Calu3 (cell line): ENCODE data around the gene SHISA9. TPM values are rescaled to one million over a fixed set of nuclear protein-coding genes. Genes with fewer than 3 reads are reported as not detected.

Source experiments
- BruUV-seq: library from RNA; stranded (reverse); fragments of 400-500 nt; replicated peaks from 2 replicates; lab custom pipeline; 2021; lab: Mats Ljungman, UMichigan
- CTCF ChIA-PET: fragments of 300-600 bp; sonication (Branson Sonifier 250); formaldehyde crosslinking; loops from one replicate; lab custom pipeline; 2022; ENCODE audit warnings: antibody characterized with exemption; lab: Charles Lee
- DNase-seq: peaks from one replicate; pipeline ENCODE4 v3.0.0; 2022
- H3K27ac Mint-ChIP-seq: one replicate; pipeline ENCODE4 v1.8.0; 2022; ENCODE audit warnings: mixed read lengths; ENCODE audit not compliant: unreplicated experiment
- H3K27me3 Mint-ChIP-seq: one replicate; pipeline ENCODE4 v1.8.0; 2022; ENCODE audit warnings: mixed read lengths; ENCODE audit not compliant: unreplicated experiment
- H3K36me3 Mint-ChIP-seq: one replicate; pipeline ENCODE4 v1.8.0; 2022; ENCODE audit warnings: mild to moderate bottlenecking, moderate library complexity, mixed read lengths; ENCODE audit not compliant: insufficient read depth, unreplicated experiment
- H3K4me1 Mint-ChIP-seq: one replicate; pipeline ENCODE4 v1.8.0; 2022; ENCODE audit warnings: mild to moderate bottlenecking, low read depth, mixed read lengths; ENCODE audit not compliant: unreplicated experiment
- H3K4me3 Mint-ChIP-seq: one replicate; pipeline ENCODE4 v1.8.0; 2022; ENCODE audit warnings: mild to moderate bottlenecking, low read depth, moderate library complexity, mixed read lengths; ENCODE audit not compliant: unreplicated experiment
- H3K9me3 Mint-ChIP-seq: one replicate; pipeline ENCODE4 v1.8.0; 2022; ENCODE audit warnings: low read depth, mixed read lengths; ENCODE audit not compliant: unreplicated experiment
- intact Hi-C: fragments of 100-400 bp; cut with micrococcal nuclease; formaldehyde crosslinking; loops from one replicate; pipeline ENCODE4 v1.10.0; 2022; ENCODE audit not compliant: unreplicated experiment
- total RNA-seq: library from RNA; stranded (reverse); gene quantifications from 2 replicates; pipeline ENCODE4 v1.2.3, GENCODE V29; 2022
- TF ChIP-seq, protein P1 (sequence below): fragments of 200-600 bp; IDR thresholded peaks from one replicate; pipeline ENCODE4 v1.8.0; 2022; ENCODE audit warnings: antibody characterized with exemption; ENCODE audit not compliant: unreplicated experiment

Gene SHISA9
- total RNA-seq, 1 experiment from 2014 or later, result not detected

GRCh38 chr16:13113741-13114140 lies 212.3 kb downstream of the SHISA9 start:
- CTCF ChIA-PET, result no interaction called here
- intact Hi-C loops, result no loop called here
- Mint-ChIP-seq H3K27me3 (no peaks in the 10 kb centered on the region), H3K36me3 (no peaks in the 10 kb centered on the region), H3K4me3 (no peak overlapping the region), H3K27ac (no peak overlapping the region), H3K4me1 (no peaks in the 10 kb centered on the region), H3K9me3 (peaks cover 14% of the 10 kb centered on the region)
- no TSS peak for BruUV-seq
- no peak for DNase-seq
- TF ChIP-seq, protein P1, sequence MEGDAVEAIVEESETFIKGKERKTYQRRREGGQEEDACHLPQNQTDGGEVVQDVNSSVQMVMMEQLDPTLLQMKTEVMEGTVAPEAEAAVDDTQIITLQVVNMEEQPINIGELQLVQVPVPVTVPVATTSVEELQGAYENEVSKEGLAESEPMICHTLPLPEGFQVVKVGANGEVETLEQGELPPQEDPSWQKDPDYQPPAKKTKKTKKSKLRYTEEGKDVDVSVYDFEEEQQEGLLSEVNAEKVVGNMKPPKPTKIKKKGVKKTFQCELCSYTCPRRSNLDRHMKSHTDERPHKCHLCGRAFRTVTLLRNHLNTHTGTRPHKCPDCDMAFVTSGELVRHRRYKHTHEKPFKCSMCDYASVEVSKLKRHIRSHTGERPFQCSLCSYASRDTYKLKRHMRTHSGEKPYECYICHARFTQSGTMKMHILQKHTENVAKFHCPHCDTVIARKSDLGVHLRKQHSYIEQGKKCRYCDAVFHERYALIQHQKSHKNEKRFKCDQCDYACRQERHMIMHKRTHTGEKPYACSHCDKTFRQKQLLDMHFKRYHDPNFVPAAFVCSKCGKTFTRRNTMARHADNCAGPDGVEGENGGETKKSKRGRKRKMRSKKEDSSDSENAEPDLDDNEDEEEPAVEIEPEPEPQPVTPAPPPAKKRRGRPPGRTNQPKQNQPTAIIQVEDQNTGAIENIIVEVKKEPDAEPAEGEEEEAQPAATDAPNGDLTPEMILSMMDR, result no peak

DNA sequence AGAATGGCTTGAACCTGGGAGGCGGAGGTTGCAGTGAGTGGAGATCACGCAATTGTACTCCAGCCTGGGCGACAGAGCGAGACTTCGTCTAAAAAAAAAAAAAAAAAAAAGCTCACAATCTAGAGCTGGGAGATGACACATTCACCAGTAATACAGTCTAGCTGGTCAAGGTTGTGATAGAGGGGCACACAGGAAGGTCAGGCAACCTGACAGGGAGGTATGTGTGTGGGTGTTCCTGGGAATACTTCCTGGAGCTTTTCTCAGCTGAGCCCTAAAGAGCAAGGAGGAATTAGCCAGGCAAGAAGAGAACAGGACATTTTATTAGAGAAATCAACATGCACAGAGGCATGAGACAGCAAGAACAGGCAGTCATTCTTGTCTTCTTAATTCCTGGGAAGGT lies 216.7 kb downstream of the SHISA9 start:
- intact Hi-C loops, result no loop called here
- CTCF ChIA-PET, result interaction anchor here (0.7 kb wide), 1 partner anchor 139 kb away, joined by 5 read pairs; no protein-coding TSS in a partner anchor
- H3K27me3 Mint-ChIP-seq, result no peaks in the 10 kb centered on the region
- H3K27ac Mint-ChIP-seq, result no peak overlapping the region
- TF ChIP-seq, protein P1, result no peak
- no peak overlapping the region for H3K4me3 Mint-ChIP-seq
- H3K4me1 Mint-ChIP-seq, result no peaks in the 10 kb centered on the region
- peaks cover 12% of the 10 kb centered on the region for H3K9me3 Mint-ChIP-seq
- no TSS peak for BruUV-seq
- no peak for DNase-seq
- no peaks in the 10 kb centered on the region for H3K36me3 Mint-ChIP-seq

GRCh38 chr16:13120091-13120490 lies 218.7 kb downstream of the SHISA9 start:
- TF ChIP-seq, protein P1, result no peak
- no peak for DNase-seq
- CTCF ChIA-PET, result interaction anchor here (0.5 kb wide), 1 partner anchor 434 kb away, joined by 3 read pairs; no protein-coding TSS in a partner anchor
- Mint-ChIP-seq H3K4me3 (no peak overlapping the region), H3K4me1 (no peaks in the 10 kb centered on the region), H3K27me3 (no peaks in the 10 kb centered on the region), H3K9me3 (peaks cover 8% of the 10 kb centered on the region), H3K27ac (no peak overlapping the region), H3K36me3 (no peaks in the 10 kb centered on the region)
- intact Hi-C loops, result no loop called here
- BruUV-seq, result no TSS peak

DNA sequence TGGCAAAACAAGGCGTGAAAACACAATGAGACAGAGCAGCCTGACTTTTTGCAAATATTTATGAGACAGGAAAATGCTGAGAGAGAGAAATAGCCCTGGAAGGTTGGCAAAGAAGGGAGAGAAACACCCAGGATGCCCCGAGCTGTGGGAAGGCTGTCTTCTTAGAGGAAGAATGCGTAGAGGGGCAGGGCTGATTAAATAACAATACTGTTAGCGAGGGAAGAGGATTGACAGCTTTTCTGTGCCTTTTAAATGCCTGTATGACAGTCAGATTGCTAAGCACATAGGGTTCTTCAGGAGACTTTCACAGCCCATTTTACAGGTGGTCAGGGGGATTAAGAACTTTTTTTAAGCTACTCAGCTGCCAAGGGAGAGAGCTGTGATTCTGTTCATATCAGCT lies 219.2 kb downstream of the SHISA9 start:
- Mint-ChIP-seq H3K27ac (no peak overlapping the region), H3K27me3 (no peaks in the 10 kb centered on the region), H3K4me1 (no peaks in the 10 kb centered on the region), H3K4me3 (no peak overlapping the region), H3K36me3 (no peaks in the 10 kb centered on the region), H3K9me3 (peaks cover 8% of the 10 kb centered on the region)
- intact Hi-C loops, result no loop called here
- DNase-seq, result no peak
- TF ChIP-seq, protein P1, result no peak
- CTCF ChIA-PET, result interaction anchor here (0.5 kb wide), 1 partner anchor 434 kb away, joined by 3 read pairs; no protein-coding TSS in a partner anchor
- no TSS peak for BruUV-seq
